Activated B cell treated with CpG ODN at 0.5 μM for 24 hours (primary cell): Measurements from ENCODE around the gene GSK3B. TPM values are rescaled to one million over a fixed set of nuclear protein-coding genes. Genes with fewer than 3 reads are reported as not detected.

Source experiments
- ATAC-seq: fragments of 200-7000 bp; cut with Tn5 transposase; one replicate; pipeline ENCODE4 v1.10.0; 2021; ENCODE audit warnings: low read depth, mild to moderate bottlenecking, moderate library complexity
- CTCF ChIA-PET: fragments of 350-600 bp; sonication (Branson Sonifier 250); formaldehyde crosslinking; loops from one replicate; lab custom pipeline; 2021; ENCODE audit warnings: antibody characterized with exemption; lab: Charles Lee
- POLR2A ChIA-PET: fragments of 350-600 bp; sonication (Branson Sonifier 250); formaldehyde crosslinking; loops from one replicate; lab custom pipeline; 2021; ENCODE audit warnings: antibody characterized with exemption; lab: Charles Lee
- DNase-seq: peaks from one replicate; pipeline ENCODE4 v3.0.0; 2022
- H3K27ac Mint-ChIP-seq: one replicate; pipeline ENCODE4 v1.8.0; 2020; ENCODE audit warnings: mixed read lengths
- H3K27me3 Mint-ChIP-seq: one replicate; pipeline ENCODE4 v1.8.0; 2021; ENCODE audit warnings: mixed read lengths
- H3K36me3 Mint-ChIP-seq: one replicate; pipeline ENCODE4 v1.8.0; 2021; ENCODE audit warnings: low read depth, mixed read lengths
- H3K4me1 Mint-ChIP-seq: one replicate; pipeline ENCODE4 v1.8.0; 2021; ENCODE audit warnings: mixed read lengths
- H3K4me3 Mint-ChIP-seq: one replicate; pipeline ENCODE4 v1.8.0; 2020; ENCODE audit warnings: mild to moderate bottlenecking, mixed read lengths
- H3K9me3 Mint-ChIP-seq: one replicate; pipeline ENCODE4 v1.8.0; 2020; ENCODE audit warnings: mixed read lengths
- CTCF ChIP-seq: fragments of 200-600 bp; IDR thresholded peaks from one replicate; pipeline ENCODE4 v1.8.0; 2022; ENCODE audit warnings: antibody characterized with exemption, mild to moderate bottlenecking
- intact Hi-C: fragments of 100-400 bp; cut with micrococcal nuclease; formaldehyde crosslinking; loops from one replicate; pipeline ENCODE4 v1.15.1; 2024
- total RNA-seq: library from RNA; stranded (reverse); gene quantifications from 2 replicates; pipeline ENCODE4 v1.2.3, GENCODE V29; 2022

Gene GSK3B
- total RNA-seq, 1 donor from 2014 or later, result 35.4 TPM

GRCh38 chr3:119880966-119881365 is 213.3 kb downstream of the GSK3B start:
- POLR2A ChIA-PET, result no interaction called here
- no peak for TF ChIP-seq CTCF
- H3K4me3 Mint-ChIP-seq, result no peak overlapping the region
- no peak for ATAC-seq
- no peaks in the 10 kb centered on the region for H3K27me3 Mint-ChIP-seq
- CTCF ChIA-PET, result interaction anchor here (0.9 to 1.7 kb wide), 2 partner anchors 11 to 265 kb away, joined by 3 to 7 read pairs; no protein-coding TSS in a partner anchor
- H3K9me3 Mint-ChIP-seq, result peaks cover 1% of the 10 kb centered on the region
- peaks cover 56% of the 10 kb centered on the region for H3K36me3 Mint-ChIP-seq
- DNase-seq, result no peak
- no peaks in the 10 kb centered on the region for H3K4me1 Mint-ChIP-seq
- H3K27ac Mint-ChIP-seq, result no peak overlapping the region
- intact Hi-C loops, result no loop called here

GRCh38 chr3:119873646-119874045 is 220.6 kb downstream of the GSK3B start:
- no peak overlapping the region for H3K27ac Mint-ChIP-seq
- ATAC-seq, result no peak
- CTCF ChIA-PET, result no interaction called here
- intact Hi-C loops, result no loop called here
- H3K4me3 Mint-ChIP-seq, result no peak overlapping the region
- DNase-seq, result no peak
- H3K27me3 Mint-ChIP-seq, result no peaks in the 10 kb centered on the region
- TF ChIP-seq CTCF, result no peak
- H3K9me3 Mint-ChIP-seq, result no peaks in the 10 kb centered on the region
- H3K4me1 Mint-ChIP-seq, result peaks cover under 1% of the 10 kb centered on the region
- POLR2A ChIA-PET, result no interaction called here
- peaks cover 25% of the 10 kb centered on the region for H3K36me3 Mint-ChIP-seq

GRCh38 chr3:119872773-119873172 is 221.5 kb downstream of the GSK3B start:
- intact Hi-C loops, result no loop called here
- no peaks in the 10 kb centered on the region for H3K9me3 Mint-ChIP-seq
- CTCF ChIA-PET, result no interaction called here
- no peak overlapping the region for H3K4me3 Mint-ChIP-seq
- H3K27me3 Mint-ChIP-seq, result no peaks in the 10 kb centered on the region
- peaks cover 22% of the 10 kb centered on the region for H3K36me3 Mint-ChIP-seq
- peaks cover 9% of the 10 kb centered on the region for H3K4me1 Mint-ChIP-seq
- H3K27ac Mint-ChIP-seq, result no peak overlapping the region
- DNase-seq (no peak), ATAC-seq (no peak)
- no peak for TF ChIP-seq CTCF
- POLR2A ChIA-PET, result no interaction called here

- no peak for TF ChIP-seq CTCF
- intact Hi-C loops, result no loop called here
- ATAC-seq, result no peak
Observed at GRCh38 chr3:119871571-119871970, 222.7 kb downstream of the GSK3B start.

GRCh38 chr3:119870512-119870911 is 223.7 kb downstream of the GSK3B start:
- peaks cover 9% of the 10 kb centered on the region for H3K4me1 Mint-ChIP-seq
- POLR2A ChIA-PET, result no interaction called here
- DNase-seq, result no peak
- ATAC-seq, result no peak
- no peak overlapping the region for H3K27ac Mint-ChIP-seq
- TF ChIP-seq CTCF, result no peak
- intact Hi-C loops, result no loop called here
- CTCF ChIA-PET, result no interaction called here
- H3K9me3 Mint-ChIP-seq, result no peaks in the 10 kb centered on the region
- no peaks in the 10 kb centered on the region for H3K27me3 Mint-ChIP-seq
- H3K4me3 Mint-ChIP-seq, result no peak overlapping the region
- peaks cover 25% of the 10 kb centered on the region for H3K36me3 Mint-ChIP-seq

More at GRCh38 chr3:119871571-119871970, 222.7 kb downstream of the GSK3B start:
- POLR2A ChIA-PET, result no interaction called here
- no peaks in the 10 kb centered on the region for H3K9me3 Mint-ChIP-seq
- peaks cover 9% of the 10 kb centered on the region for H3K4me1 Mint-ChIP-seq
- H3K27me3 Mint-ChIP-seq, result no peaks in the 10 kb centered on the region
- H3K36me3 Mint-ChIP-seq, result peaks cover 21% of the 10 kb centered on the region
- no peak for DNase-seq
- no peak overlapping the region for H3K27ac Mint-ChIP-seq
- CTCF ChIA-PET, result no interaction called here
- no peak overlapping the region for H3K4me3 Mint-ChIP-seq
